Loucy (cell line): ENCODE measurements around the gene CC2D1A.

Experiments
- EZH2phosphoT487 ChIP-seq: fragments of 200-600 bp; IDR thresholded peaks from 2 replicates; pipeline ENCODE4 v1.6.1; 2018; ENCODE audit warnings: antibody characterized with exemption, mild to moderate bottlenecking, moderate library complexity, borderline replicate concordance
- TF ChIP-seq, protein P1 (sequence below): fragments of 200-600 bp; sonication (generic); conservative IDR thresholded peaks from 2 replicates; pipeline ENCODE4 v1.5.1; 2014; ENCODE audit warnings: mild to moderate bottlenecking, antibody characterized with exemption, low read length

DNA sequence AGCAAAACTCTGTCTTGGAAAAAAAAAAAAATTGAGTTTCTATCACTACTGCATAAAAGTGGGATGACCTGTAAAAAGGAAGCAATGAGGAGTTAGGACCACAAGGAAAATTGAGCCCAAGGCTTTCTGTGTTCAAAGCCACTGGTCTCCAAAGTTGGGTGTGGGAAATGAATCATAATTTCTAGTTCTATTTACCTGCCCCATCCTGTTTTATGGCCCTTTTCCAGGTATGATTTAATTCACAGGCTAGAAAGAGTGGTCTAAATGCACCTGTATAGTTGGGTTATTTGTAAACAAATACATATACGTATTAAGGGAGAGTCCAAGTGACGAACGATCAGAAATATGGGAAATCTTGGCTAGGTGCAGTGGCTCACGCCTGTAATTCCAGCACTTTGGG is 40.4 kb downstream of the CC2D1A start:
- TF ChIP-seq, protein P1, sequence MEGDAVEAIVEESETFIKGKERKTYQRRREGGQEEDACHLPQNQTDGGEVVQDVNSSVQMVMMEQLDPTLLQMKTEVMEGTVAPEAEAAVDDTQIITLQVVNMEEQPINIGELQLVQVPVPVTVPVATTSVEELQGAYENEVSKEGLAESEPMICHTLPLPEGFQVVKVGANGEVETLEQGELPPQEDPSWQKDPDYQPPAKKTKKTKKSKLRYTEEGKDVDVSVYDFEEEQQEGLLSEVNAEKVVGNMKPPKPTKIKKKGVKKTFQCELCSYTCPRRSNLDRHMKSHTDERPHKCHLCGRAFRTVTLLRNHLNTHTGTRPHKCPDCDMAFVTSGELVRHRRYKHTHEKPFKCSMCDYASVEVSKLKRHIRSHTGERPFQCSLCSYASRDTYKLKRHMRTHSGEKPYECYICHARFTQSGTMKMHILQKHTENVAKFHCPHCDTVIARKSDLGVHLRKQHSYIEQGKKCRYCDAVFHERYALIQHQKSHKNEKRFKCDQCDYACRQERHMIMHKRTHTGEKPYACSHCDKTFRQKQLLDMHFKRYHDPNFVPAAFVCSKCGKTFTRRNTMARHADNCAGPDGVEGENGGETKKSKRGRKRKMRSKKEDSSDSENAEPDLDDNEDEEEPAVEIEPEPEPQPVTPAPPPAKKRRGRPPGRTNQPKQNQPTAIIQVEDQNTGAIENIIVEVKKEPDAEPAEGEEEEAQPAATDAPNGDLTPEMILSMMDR, result no peak
- no peak for TF ChIP-seq EZH2phosphoT487
